ENCODE data around the gene EXD3. TPM values are rescaled to one million over a fixed set of nuclear protein-coding genes. Genes with fewer than 3 reads are reported as not detected.

The EXD3 gene
- total RNA-seq, 1 donor from 2014 or later, result 10.8 TPM

GRCh38 chr9:137459152-137459600 is 36.2 kb upstream of the EXD3 start, which contains the start of gene NSMF:
Gene NSMF, minus strand, starts transcription at chr9:137459334. Its CDS starts 232 bp downstream, at chr9:137459102.
- Histone ChIP-seq H3K36me3 (ENCODE audit: control insufficient read depth, insufficient read depth, low read length) (peaks cover 18% of the 10 kb centered on the region), H3K4me3 (ENCODE audit: low read depth, low read length) (peak within 1 kb of the TSS; percentile 88), H3K27me3 (ENCODE audit: control insufficient read depth, insufficient read depth, low read length) (no peaks in the 10 kb centered on the region)
- FAIRE-seq (no peak), DNase-seq (ENCODE audit: low read depth) (peak; percentile 64)
- no peak for TF ChIP-seq CTCF (IDR thresholded peaks at IDR 0.05; ENCODE audit: insufficient read depth, low read length, severe bottlenecking)

GRCh38 chr9:137458194-137459151 is 35.5 kb upstream of the EXD3 start:
- no peak for FAIRE-seq
- no peak for TF ChIP-seq CTCF (IDR thresholded peaks at IDR 0.05; ENCODE audit: insufficient read depth, low read length, severe bottlenecking)
- DNase-seq (ENCODE audit: low read depth), result no peak

DNA sequence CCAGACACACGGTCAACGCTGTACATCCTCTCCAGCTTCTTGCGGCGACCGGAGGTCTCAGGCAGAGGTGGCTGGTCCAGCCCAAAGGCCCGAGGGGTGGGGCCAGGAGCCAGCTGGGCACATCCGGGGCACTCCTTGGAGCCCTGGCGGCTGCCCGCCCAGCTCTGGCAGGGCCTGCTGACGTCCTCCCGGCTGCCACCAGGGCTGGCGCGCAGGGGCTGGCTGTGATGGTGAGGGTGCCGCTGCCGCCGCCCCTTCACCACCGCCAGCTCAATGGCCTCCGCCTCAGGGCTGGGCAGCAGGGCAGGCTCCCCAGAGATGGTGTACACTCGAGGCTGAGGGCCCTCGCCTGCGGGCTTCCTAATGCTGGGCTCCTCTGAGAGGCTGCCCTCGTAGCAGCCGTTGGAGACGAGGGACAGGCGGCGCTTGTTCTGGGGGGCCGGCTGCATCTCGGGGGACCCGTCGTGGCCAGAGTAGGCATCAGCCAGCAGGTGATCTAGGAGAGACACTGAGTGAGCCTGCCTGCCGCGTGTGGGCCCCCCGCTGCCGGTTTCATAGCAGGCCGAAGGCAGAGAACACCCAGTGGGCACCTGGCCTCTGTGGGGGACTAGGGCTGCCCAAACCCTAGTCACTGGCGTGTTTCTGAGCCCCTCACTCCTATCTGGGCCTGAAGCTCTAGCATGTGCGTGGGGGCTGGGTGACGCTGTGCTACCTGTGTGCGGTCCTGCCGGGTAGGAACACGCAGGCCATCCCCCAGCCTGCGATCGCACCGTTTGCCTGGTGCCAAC is 34.6 kb upstream of the EXD3 start:
- FAIRE-seq (no peak), DNase-seq (ENCODE audit: low read depth) (no peak)
- Histone ChIP-seq H3K36me3 (ENCODE audit: control insufficient read depth, insufficient read depth, low read length) (peaks cover 23% of the 10 kb centered on the region), H3K27me3 (ENCODE audit: control insufficient read depth, insufficient read depth, low read length) (no peaks in the 10 kb centered on the region), H3K4me3 (ENCODE audit: low read depth, low read length) (peak overlapping the region; percentile 88)
- no peak for TF ChIP-seq CTCF (IDR thresholded peaks at IDR 0.05; ENCODE audit: insufficient read depth, low read length, severe bottlenecking)

More at GRCh38 chr9:137458194-137459151, 35.5 kb upstream of the EXD3 start:
- Histone ChIP-seq H3K36me3 (ENCODE audit: control insufficient read depth, insufficient read depth, low read length) (peaks cover 18% of the 10 kb centered on the region), H3K27me3 (ENCODE audit: control insufficient read depth, insufficient read depth, low read length) (no peaks in the 10 kb centered on the region), H3K4me3 (ENCODE audit: low read depth, low read length) (peak overlapping the region; percentile 88)

GRCh38 chr9:137456864-137457405 is 34.0 kb upstream of the EXD3 start:
- H3K27me3 ChIP-seq (ENCODE audit: control insufficient read depth, insufficient read depth, low read length), result no peaks in the 10 kb centered on the region
- H3K4me3 ChIP-seq (ENCODE audit: low read depth, low read length), result no peak overlapping the region
- peaks cover 25% of the 10 kb centered on the region for H3K36me3 ChIP-seq (ENCODE audit: control insufficient read depth, insufficient read depth, low read length)
- no peak for FAIRE-seq
- TF ChIP-seq CTCF (IDR thresholded peaks at IDR 0.05; ENCODE audit: insufficient read depth, low read length, severe bottlenecking), result no peak
- no peak for DNase-seq (ENCODE audit: low read depth)

- Histone ChIP-seq H3K4me3 (ENCODE audit: low read depth, low read length) (no peak overlapping the region), H3K36me3 (ENCODE audit: control insufficient read depth, insufficient read depth, low read length) (peaks cover 25% of the 10 kb centered on the region), H3K27me3 (ENCODE audit: control insufficient read depth, insufficient read depth, low read length) (no peaks in the 10 kb centered on the region)
- no peak for TF ChIP-seq CTCF (IDR thresholded peaks at IDR 0.05; ENCODE audit: insufficient read depth, low read length, severe bottlenecking)
- DNase-seq (ENCODE audit: low read depth) (no peak), FAIRE-seq (no peak)
Measured at GRCh38 chr9:137456061-137456863, 33.3 kb upstream of the EXD3 start.

All from bronchial epithelial cell (primary cell).